GM21423 (cell line): ENCODE results near the gene SSTR5.

ENCODE experiments used
- ATAC-seq: cut with Tn5 transposase; IDR thresholded peaks from one replicate; pipeline ENCODE4 v1.9.1; 2021; ENCODE audit warnings: mild to moderate bottlenecking, moderate library complexity; ENCODE audit not compliant: unreplicated experiment

SSTR5 gene

DNA sequence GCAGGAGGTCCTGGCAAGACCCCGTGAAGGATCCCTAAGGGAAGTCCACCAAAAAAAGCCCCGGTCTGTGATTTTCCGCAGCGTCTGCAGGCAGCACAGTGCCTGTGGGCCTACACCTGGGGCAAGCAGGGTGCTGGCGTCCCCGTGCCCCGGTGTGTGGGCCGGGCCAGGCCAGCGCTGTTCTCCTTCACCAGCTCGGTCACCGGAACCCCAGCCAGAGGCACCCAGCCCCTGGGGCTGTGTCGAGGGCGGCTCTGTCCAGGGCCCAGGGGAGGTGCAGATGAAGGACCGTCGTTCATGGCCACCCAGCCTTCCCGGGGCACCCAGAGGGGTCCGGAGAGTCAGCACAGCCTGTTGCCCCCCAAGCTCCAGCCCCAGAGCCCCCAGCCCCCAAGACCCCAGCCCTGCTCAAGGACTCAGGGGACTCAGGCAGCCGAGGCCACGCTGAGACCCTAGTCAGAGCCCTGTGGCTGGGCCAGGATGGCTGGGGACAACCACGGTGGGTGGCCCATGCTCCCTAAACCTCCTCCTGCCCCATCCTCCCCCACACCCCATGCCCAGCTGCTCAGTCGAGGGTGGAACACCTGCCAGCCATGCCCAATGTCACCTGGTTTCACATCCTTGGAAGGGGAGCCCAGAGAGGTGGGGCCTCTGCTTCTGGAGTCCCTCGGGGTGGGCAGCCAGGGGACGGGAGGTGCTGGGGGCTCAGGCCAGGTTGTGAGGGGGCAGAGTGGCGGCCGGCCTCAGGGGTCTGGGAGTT, 29.2 kb downstream of the SSTR5 start:
- ATAC-seq = no peak

- ATAC-seq = no peak
Measured at GRCh38 chr16:1102333-1102700, 29.8 kb downstream of the SSTR5 start.

- no peak for ATAC-seq
Measured at GRCh38 chr16:1102921-1103635, 30.5 kb downstream of the SSTR5 start.

DNA sequence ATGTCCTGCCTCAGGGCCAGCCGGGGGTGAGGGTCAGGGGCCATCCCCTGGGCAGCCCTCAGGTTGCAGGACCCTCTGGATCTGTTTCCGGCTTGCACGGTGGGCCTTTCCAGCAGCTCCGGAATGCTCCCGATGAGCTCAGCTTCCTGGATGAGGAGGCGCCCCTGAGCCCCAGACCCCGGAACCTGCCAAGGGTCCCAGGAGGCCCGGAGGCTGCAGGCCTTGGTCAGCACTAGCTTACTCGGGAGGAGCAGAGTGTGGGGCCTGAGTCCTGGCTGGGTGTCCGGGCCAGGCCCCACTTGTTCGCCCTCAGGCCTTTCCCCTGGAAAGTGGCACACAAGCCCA, 31.1 kb downstream of the SSTR5 start:
- no peak for ATAC-seq

- ATAC-seq = no peak
Measured at GRCh38 chr16:1105888-1106620, 33.5 kb downstream of the SSTR5 start.

GRCh38 chr16:1106659-1107058, 34.1 kb downstream of the SSTR5 start:
- no peak for ATAC-seq

DNA sequence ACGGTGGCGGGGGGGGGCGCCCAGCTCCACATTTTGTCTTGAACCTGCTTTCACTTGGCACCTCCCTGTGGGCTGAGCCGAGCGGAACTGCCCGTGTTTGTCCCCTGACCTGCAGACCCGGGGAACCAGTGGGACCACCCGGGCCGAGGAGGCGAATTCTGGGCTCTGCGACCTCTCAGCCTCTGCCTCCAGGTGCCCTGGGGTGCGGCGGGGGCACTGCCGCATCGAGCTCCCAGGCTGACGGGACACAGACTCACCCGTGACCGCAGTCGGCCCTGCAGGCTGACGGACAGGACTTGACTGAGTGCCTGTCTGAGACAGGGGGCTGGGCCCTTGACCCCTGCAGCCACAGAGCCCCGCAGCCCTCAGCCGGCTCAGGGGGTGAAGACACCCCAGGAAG, 34.6 kb downstream of the SSTR5 start:
- no peak for ATAC-seq

GRCh38 chr16:1107731-1108130, 35.2 kb downstream of the SSTR5 start:
- ATAC-seq = no peak

DNA sequence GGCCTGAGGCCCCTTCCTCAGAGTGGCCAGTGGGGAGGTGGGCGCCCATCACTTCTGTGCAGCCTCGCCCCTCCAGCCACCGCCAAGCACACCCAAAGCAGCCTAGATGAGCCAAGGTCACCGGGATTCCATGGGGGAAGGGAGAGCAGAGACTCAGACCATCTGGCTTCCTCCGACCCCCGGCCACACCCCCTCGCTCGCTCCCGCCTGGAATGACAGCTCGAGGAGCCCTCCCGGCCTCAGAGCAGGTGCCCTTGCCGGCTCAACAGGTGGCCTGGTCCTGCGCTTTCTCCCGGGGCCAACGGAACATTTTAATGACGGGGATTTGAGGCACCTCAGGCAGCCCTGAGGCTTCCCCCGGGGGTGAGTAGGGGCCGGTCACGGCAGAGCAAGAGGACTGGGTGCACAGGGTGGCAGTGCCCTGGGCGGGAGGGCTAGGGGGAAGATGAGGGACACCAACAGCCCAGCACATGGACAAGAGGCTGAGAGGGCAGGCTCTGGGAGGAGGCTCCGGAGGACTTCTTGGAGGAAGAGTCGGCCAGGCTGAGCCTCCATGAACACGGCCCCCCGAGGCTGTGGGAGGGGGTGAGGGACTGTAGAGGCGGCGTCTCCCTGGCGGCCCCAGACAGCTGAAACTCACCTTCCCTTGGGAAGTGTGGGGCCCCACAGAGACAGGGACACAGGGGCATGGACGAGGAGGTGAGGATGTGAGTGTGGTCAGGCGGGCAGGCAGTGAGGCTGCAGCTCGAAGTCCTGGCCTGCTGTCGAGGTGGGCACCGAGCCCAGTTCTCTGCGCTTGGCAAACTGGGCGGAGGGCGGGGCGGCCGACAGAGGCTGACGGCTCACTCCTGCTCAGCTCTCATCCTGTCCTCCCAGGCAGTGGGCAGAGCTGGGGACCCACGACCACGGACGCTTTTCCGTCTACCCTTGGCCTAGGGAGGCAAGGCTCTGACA, 36.0 kb downstream of the SSTR5 start:
- no peak for ATAC-seq

DNA sequence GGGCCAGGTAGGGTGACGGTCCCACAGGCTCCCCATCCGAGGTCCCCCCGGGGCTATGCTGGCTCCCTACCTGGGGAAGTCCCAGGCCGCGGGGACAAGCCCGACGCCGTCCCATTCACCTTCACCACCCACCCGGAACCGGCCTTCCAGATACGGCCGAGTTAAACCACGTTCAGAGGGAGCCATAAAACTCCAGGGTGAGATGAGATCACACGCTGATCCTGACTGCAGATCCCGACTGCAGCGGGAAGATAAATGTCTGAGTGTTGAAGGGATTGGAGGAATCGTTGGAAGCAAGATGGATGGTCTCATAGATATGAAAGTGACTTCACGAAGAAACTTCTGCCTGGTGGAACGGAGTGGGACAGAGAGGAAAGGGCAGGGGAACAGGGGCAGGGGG, 37.1 kb downstream of the SSTR5 start:
- no peak for ATAC-seq

GRCh38 chr16:1112506-1113184, 40.1 kb downstream of the SSTR5 start:
- ATAC-seq = no peak

DNA sequence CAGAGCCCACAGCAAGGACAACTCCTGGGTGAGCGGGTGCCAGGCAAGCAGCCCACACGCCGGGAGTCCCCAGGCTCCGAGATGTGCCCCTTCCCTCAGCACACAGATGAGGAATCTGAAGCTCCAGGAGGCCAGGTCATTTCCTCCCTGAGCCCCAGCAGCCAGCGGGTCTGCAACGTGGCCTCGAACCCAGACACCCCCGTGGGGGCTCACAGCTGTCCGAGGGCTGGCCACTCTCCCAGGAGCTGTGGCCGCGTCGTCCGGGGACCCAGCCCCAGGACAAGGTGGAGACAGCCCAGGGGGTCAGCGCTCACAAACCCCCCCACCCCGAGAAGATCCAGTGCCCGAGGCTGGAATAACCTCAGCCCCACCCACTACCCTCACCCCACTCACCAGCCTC, 40.9 kb downstream of the SSTR5 start:
- no peak for ATAC-seq

DNA sequence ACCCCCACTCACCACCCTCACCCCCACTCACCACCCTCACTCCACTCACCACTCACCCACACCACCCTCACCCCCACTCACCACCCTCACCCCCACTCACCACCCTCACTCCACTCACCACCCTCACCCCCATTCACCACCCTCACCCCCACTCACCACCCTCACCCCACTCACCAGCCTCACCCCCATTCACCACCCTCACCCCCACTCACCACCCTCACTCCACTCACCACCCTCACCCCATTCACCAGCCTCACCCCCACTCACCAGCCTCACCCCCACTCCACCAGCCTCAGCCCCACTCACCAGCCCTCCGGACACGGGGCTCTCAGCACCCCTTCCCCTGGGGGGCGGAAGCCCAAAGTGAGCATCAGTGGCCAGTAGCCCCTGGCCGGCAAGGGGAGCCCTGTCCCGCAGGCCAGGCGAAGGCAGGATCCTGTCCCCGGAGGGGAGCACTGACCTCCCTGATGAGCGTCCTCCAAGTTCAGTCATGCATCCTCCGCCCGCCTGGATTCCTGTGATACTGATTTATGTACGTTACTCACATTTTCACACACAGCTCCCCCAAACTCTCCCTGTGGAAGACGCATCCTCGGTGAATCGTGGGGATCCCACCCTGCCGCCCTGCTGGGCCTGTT, 41.5 kb downstream of the SSTR5 start:
- no peak for ATAC-seq

DNA sequence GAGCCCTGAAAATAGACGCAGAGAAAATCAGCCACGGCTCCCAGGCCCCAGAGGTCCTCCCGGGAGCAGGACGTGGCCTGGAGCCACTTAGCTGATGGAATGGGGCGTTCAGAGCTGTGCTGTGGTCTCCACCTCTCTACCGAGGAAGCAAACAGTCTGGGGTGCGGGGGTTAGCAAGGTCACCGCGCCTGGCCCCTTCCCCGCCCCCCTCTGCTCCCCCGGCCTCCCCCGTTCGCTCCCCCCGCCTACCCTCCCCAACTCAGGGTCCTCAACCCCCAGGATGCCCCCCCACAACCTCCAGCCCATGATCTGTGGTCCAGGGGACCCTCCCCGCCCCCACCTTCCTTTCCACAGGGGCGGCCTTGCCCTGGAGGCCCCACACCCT, 44.1 kb downstream of the SSTR5 start:
- no peak for ATAC-seq

DNA sequence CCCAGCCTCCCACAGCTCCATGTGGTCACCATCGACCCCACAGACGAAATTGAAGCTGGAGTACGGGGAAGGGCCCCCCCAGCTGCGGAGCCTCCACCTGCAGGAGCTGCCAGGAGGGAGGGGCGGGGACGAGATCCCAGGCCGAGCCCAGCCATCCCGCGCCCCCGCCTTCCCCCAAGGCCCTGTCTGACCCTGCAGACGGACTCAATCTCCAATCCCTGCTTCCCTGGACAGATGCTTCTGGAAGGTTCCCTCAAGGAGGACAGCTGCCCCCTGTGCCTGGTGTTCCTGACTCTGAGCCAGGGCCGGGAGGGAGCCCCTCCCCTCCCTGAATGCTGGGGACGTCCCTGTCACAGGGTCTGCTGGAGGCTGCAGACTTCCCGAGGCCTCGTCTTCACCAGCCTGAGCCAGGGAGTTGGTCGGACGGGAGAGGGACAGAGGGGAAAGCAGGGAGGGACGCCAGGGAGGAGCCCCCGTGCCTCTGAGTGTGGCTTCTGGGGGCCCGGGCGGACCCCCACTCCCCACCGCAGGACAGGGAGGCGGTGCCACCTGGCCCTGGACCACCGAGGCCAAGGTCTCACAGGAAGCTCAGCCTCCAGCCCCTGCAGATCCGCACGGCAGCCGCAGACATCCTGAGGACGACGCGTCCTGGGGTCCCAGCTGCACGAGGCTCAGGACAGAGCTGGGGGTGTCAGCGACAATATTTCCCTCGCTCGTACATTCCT, 44.8 kb downstream of the SSTR5 start:
- ATAC-seq = no peak

GRCh38 chr16:1117926-1118325, 45.4 kb downstream of the SSTR5 start:
- no peak for ATAC-seq

DNA sequence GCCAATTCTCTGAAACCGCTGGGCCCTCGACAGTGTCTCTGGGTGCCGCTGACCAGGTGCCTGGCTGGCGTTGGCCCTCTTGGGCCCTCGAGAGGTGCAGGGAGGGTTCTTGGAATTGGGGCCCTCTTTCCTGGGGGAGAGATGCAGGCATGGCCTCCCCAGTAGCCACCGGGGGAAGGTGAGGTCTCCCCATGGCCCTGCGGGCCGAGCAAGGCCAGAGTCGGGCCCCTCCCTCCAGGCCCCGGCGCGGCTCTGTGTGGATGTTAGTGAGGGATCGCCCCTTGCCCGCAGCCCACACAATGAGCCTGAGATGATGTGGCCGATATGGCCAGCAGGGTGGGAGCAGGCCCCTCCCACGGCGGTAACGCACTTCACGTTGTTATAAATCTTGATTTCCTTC, 46.6 kb downstream of the SSTR5 start:
- ATAC-seq = no peak

GRCh38 chr16:1119766-1120576, 47.4 kb downstream of the SSTR5 start:
- ATAC-seq = no peak

- ATAC-seq = no peak
Measured at GRCh38 chr16:1120577-1120941, 48.0 kb downstream of the SSTR5 start.
